SH-SY5Y (cell line): Measurements from ENCODE around the gene NEUROG3.

Experiments
- GATA2 ChIP-seq: IDR thresholded peaks from 2 replicates; pipeline ENCODE4 v1.6.1; 2011; ENCODE audit warnings: mild to moderate bottlenecking, low read depth, low read length
- GATA3 ChIP-seq: IDR thresholded peaks from 2 replicates; pipeline ENCODE4 v1.6.1; 2011; ENCODE audit warnings: low read depth, mild to moderate bottlenecking, low read length, moderate library complexity

NEUROG3 gene

DNA sequence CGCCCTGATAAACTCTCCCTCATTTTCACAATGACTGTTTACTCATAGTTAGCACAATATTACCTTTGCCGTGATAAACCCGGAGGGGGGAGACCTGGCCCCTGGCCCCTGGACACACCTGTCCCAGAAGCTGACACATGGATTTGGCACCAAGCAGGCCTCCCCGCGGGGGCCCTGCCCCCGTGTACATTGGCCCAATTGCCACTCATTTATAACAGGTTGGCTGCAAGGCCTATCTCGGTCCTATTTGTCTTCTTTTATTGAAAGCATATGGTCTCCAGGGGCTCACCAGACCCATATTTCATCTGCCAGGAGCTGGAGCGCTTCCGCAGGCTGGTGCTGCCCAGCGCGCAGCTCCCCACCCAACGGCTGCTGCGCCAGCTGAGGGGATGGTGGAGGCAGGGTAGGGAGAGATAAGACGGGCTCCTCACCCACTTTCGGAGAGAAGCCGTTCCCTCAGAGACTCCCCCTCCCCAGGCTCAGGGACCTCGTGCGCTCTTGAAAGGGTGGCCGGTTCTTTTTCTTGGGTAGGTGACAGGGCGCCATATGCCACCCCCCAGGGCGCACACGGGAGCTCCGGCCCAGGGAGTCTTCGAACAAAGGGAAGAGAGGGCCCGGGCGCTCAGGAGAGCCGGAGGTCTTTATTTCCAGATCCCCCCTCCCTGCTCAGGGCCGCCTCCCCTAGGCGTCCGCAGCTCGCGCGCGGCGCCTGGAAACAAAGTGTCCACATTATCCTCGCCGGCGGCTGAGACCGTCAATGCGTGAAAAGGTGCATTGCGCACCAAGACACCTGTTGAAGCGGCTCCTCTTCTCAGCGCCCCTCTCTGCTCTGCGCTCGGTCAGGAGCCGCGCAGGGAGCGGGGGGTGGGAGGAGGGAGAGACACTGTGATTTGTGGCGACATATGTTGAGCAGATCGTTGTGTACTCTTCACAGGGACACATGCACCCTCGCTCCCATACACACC, 4.3 kb upstream of the NEUROG3 start:
- no peak for TF ChIP-seq GATA2
- no peak for TF ChIP-seq GATA3

GRCh38 chr10:69576334-69577011, 3.3 kb upstream of the NEUROG3 start:
- TF ChIP-seq GATA2 = no peak
- no peak for TF ChIP-seq GATA3

- no peak for TF ChIP-seq GATA3
- TF ChIP-seq GATA2 = no peak
Observed at GRCh38 chr10:69575164-69575722, 2.0 kb upstream of the NEUROG3 start.

DNA sequence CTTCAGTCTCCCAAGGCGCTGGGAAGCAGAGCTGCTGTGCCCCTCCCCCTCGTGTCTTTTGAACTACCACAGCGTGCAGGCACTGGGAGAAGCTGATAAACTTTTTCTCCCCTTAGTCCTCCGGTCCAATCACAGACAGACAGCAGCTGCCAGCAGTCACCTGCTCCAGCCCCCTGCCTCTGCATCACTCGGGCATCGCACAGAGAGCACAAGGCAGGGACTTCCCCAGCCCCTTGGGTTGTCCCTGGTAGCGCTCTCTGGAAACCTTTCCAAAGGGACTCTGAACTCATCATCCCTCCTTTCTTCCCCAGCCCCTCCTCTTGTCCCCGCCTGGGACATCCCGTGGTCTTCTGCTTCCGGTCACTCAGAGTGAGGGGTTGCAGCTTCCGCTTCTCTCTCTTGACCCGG, 1.4 kb upstream of the NEUROG3 start:
- no peak for TF ChIP-seq GATA3
- no peak for TF ChIP-seq GATA2

- TF ChIP-seq GATA3 = no peak
- no peak for TF ChIP-seq GATA2
Observed at GRCh38 chr10:69572159-69573055, 815 bp downstream of the NEUROG3 start.

- no peak for TF ChIP-seq GATA3
- TF ChIP-seq GATA2 = no peak
Observed at GRCh38 chr10:69571618-69572158, 1.5 kb downstream of the NEUROG3 start.

DNA sequence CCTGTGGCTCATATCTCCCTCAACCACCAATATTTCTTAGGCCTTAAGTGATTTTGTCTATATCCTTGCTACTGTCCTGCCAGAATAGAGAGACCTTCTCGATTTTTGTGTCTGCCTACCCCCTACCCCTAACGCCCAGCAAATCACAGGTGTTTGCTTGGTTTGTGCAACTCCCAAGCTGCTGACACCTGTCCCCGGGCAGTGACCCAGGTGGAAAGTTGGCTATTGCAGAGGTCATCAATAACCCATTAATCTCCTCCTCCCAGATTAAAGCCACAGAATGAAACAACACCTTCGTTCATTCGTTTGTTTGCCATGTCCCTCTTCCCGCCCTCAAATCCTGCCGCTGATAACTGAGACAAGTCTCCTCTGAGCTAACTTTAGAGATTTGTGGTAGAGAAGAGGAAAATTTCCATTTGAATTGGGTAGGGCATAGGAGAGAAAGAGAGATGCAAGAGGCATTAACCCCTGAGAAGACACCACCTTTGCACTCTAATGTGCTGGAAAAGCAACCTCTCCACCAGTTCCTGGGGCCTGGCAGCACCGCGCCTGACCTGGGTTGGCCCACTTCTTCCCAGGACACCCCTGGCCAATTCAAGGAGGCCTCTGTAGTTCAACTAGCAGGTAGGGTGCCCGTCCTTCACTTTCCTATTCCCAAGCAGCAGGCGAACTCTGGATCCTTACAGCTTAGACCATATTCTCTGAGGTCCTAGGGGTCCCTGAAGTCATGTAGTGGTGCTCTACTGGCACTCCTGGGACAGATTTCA, 3.0 kb downstream of the NEUROG3 start:
- TF ChIP-seq GATA2 = no peak
- no peak for TF ChIP-seq GATA3

DNA sequence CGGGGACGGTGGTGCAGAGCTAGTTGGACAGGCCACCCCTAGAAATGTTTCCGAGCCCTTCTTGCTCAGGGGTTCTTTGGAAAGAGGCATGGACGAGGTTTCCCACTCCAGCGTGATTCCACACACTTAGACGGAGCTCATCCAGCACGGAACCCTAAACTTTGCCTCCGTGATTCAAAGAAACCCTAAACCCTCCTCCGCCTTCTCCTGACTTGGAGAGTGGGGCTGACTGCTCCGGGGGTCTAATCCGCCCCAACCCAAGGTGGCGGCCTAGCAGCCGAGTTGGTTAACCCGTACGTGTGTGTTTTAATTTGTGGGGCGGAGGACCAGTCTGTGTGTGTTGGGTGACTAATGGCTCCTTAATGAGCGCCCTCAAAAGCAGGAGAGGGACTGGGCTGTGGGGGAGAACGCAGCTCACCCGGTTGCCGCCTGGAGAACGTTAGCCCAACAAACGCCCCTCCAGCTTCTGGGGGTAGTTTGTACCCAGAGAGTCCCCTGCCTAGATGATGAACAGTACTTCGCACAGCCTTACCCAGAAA, 3.8 kb downstream of the NEUROG3 start:
- TF ChIP-seq GATA2 (no peak), GATA3 (no peak)

GRCh38 chr10:69568472-69569395, 4.5 kb downstream of the NEUROG3 start:
- TF ChIP-seq GATA2 = no peak
- TF ChIP-seq GATA3 = no peak

GRCh38 chr10:69567920-69568319, 5.3 kb downstream of the NEUROG3 start:
- no peak for TF ChIP-seq GATA3
- TF ChIP-seq GATA2 = no peak

DNA sequence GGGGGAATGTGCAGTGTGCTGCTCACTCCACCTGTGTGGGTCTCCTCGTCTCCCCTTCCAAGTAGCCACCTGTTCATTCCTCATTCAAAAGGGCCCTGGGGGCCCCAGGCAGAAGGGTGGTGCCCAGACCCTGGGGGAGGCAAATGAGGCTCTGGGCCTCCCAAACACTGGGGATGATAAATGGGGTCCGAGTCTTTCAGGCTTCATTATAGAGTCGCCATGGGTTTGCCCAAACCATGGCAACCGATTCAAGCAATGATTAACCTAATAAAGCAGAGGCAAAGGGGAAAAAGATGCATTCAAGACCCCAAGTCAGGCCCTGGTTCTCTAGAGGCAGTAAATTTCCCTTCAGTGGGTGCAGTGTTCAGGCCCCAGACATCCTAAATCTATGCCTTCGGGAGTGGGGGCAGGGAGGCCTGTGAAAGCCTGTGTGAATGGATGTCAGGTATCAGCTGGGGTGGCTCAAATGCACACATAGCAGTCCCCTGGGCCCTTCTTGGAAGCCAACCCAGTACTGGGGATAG, 10.4 kb downstream of the NEUROG3 start:
- TF ChIP-seq GATA2 (no peak), GATA3 (no peak)
